ENCODE data around the gene MID1.

Gene MID1

GRCh38 chrX:10576777-10577447 is 43.5 kb downstream of the MID1 start:
- DNase-seq, result no peak

GRCh38 chrX:10576186-10576585 is 44.2 kb downstream of the MID1 start:
- no peak for DNase-seq

GRCh38 chrX:10574663-10575062 is 45.7 kb downstream of the MID1 start:
- peak; percentile 33 for DNase-seq

GRCh38 chrX:10571260-10571659 is 49.1 kb downstream of the MID1 start:
- DNase-seq, result peak; percentile 56

GRCh38 chrX:10570601-10571000 is 49.8 kb downstream of the MID1 start:
- DNase-seq, result peak; percentile 33

- no peak for DNase-seq
These were observed 50.4 kb downstream of the MID1 start for GRCh38 chrX:10569946-10570345.

- no peak for DNase-seq
These were observed 52.0 kb downstream of the MID1 start for GRCh38 chrX:10568428-10568827.

GRCh38 chrX:10567136-10567535 is 53.2 kb downstream of the MID1 start:
- no peak for DNase-seq

GRCh38 chrX:10566716-10567097 is 53.7 kb downstream of the MID1 start:
- no peak for DNase-seq

GRCh38 chrX:10564484-10564883 is 55.9 kb downstream of the MID1 start:
- DNase-seq, result no peak

- DNase-seq, result no peak
These were observed 63.2 kb downstream of the MID1 start for GRCh38 chrX:10557166-10557565.

GRCh38 chrX:10556405-10556804 is 64.0 kb downstream of the MID1 start:
- no peak for DNase-seq

GRCh38 chrX:10555846-10556245 is 64.5 kb downstream of the MID1 start:
- no peak for DNase-seq

- no peak for DNase-seq
These were observed 65.6 kb downstream of the MID1 start for GRCh38 chrX:10554612-10555270.

GRCh38 chrX:10549280-10549679 is 71.1 kb downstream of the MID1 start:
- no peak for DNase-seq

GRCh38 chrX:10548688-10549087 is 71.7 kb downstream of the MID1 start:
- DNase-seq, result no peak

- no peak for DNase-seq
These were observed 74.5 kb downstream of the MID1 start for GRCh38 chrX:10545882-10546281.

GRCh38 chrX:10542586-10542985 is 77.8 kb downstream of the MID1 start:
- DNase-seq, result no peak

- DNase-seq, result no peak
These were observed 81.6 kb downstream of the MID1 start for GRCh38 chrX:10538831-10539230.

GRCh38 chrX:10537308-10537707 is 83.1 kb downstream of the MID1 start:
- DNase-seq, result no peak

GRCh38 chrX:10536744-10537143 is 83.6 kb downstream of the MID1 start:
- no peak for DNase-seq

- DNase-seq, result peak; percentile 44
These were observed 85.8 kb downstream of the MID1 start for GRCh38 chrX:10534611-10535010.

- no peak for DNase-seq
These were observed 86.6 kb downstream of the MID1 start for GRCh38 chrX:10533696-10534365.

GRCh38 chrX:10531927-10532326 is 88.5 kb downstream of the MID1 start:
- DNase-seq, result no peak
